NCI-H446 treated with DMSO at 0.1 percent for 48 hours (cell line): ENCODE data around the gene FTSJ1.

Experiments used
- DNase-seq: peaks from one replicate; lab custom pipeline; 2025; lab: John Stamatoyannopoulos, UW

The FTSJ1 gene

DNA sequence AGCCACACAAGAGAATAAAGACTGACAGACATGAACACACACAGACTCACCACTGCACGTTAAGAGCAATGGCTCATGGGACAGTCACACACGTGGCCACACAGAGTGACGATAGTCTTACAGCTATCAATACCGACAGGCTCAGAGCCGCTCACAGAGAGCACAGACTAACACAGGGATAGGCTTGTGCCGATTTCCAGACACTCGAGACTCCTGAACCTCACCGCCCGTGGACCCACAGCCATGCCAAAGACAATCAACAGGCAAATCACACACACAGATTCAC, 5.2 kb upstream of the FTSJ1 start:
- DNase-seq, result no peak

- DNase-seq, result no peak
Observed at GRCh38 chrX:48471504-48471903, 4.5 kb upstream of the FTSJ1 start.

DNA sequence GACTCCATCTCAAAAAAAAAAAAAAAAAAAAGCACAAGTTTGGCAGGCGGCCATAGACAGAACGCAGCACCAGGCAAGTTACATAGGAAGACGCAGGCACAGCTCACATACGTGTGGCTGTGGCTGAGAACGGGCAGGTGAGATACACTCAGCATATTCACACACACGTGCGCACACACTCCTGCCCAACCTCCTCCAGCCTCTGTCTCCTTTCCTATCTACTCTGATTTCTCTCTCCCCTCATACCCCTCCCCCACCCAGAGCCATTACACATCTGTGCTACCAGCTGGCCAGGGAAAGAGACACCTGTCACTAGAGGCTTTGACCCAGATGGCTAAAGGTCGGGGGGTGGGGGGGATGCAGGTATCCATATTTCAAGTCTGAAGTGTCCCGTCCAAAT, 3.8 kb upstream of the FTSJ1 start:
- DNase-seq, result no peak

- DNase-seq, result no peak
Observed at GRCh38 chrX:48472851-48473703, 2.9 kb upstream of the FTSJ1 start.

- no peak for DNase-seq
Observed at GRCh38 chrX:48473704-48473990, 2.4 kb upstream of the FTSJ1 start.

DNA sequence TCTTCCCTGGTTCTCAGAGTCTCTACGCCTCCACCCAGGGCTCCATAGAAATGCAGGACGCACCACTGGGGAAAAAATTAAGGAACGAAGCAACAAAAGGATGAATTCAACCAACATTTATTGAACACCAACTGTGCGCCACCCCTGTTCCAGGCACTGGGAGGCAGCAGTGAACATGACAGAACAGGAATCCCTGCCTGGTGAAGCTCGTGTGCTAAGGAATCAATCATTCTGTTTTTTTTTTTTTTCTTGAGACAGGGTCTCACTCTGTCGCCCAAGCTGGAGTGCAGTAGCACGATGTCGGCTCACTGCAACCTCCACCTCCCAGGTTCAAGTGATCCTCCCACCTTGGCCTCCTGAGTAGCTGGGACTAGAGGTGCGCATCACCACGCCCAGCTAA, 1.9 kb upstream of the FTSJ1 start:
- DNase-seq, result no peak

- no peak for DNase-seq
Observed at GRCh38 chrX:48474581-48474980, 1.4 kb upstream of the FTSJ1 start.

DNA sequence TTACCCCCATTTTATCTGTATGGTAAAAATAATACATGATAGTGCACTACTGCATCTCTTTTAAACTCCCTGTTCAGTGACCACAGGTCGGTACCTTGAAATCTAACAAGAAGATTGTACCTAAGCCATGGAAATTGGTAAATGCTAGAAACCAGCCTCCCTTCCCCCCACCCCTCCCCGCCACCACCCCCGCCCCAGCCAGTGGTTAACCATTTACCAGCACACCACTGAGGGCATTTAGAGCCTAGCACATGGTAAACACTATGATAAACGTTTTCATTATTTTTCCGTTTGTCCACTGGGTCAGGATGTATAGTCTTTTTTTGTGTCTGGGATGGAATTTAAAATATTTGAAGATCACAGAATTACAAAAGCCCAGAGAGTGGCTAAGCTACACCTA, 703 bp upstream of the FTSJ1 start:
- no peak for DNase-seq

DNA sequence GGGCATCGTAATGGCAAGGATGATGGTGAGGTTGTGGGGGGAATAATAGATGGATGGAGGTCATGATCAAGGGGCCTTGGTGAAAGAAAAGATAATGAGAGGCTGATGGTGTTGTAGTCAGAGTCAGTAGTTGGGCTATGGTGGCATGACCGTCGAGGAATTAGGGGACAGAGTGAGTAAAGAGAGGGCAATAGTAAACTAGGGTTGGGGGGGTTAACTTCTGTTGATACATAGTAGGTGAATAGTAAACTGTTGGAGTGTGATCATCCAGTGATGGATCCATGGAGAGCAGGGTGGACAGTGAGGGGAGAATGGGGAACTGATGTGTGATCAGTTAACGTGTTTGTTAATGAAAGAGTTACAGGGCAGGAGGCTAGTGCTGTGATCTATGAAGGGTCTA, 920 bp downstream of the FTSJ1 start:
- DNase-seq, result no peak

- DNase-seq, result no peak
Observed at GRCh38 chrX:48477960-48478755, 2.2 kb downstream of the FTSJ1 start.

- no peak for DNase-seq
Observed at GRCh38 chrX:48478806-48479205, 2.8 kb downstream of the FTSJ1 start.

DNA sequence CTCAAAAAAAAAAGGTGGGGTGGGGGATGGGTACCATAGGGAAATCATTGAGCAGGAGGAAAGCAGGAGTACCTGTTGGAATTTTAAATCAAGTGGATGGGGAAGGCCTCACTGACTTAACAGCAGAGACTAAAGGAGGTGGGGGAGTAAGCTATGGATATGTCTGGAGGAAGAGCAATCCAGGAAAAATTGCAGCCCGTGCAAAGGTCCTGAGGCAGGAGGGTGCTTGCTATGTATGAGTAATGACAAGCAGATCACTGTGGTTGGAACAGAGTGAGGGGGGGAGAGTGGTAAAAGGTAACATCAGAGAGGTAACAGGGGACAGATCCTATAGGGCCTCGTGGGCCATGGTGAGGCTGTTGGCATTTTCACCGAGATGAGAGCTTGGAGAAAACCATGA, 4.1 kb downstream of the FTSJ1 start:
- no peak for DNase-seq

DNA sequence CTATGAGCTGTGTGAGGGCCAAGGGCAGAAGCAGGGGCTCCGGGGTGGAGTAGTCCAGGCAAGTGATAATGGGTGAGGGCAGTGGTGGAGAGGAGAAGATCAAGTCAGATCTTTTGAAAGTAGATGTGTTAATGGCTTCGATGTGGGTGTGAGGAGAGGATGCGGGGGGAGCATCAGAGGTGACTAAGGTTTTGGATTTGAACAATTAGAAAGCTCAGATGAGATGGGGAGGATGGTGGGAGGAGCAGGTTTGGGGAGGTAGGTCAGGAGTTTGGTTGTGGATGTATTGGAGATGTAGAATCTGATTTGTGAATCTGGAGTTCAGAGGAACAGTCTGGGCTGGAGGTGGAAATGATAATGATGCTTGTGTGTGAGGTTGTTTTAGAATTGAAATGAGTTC, 4.6 kb downstream of the FTSJ1 start:
- DNase-seq, result no peak

- no peak for DNase-seq
Observed at GRCh38 chrX:48482526-48482925, 6.5 kb downstream of the FTSJ1 start.

GRCh38 chrX:48487362-48487798, 11.4 kb downstream of the FTSJ1 start:
- no peak for DNase-seq

- no peak for DNase-seq
Observed at GRCh38 chrX:48488034-48488433, 12.0 kb downstream of the FTSJ1 start.

DNA sequence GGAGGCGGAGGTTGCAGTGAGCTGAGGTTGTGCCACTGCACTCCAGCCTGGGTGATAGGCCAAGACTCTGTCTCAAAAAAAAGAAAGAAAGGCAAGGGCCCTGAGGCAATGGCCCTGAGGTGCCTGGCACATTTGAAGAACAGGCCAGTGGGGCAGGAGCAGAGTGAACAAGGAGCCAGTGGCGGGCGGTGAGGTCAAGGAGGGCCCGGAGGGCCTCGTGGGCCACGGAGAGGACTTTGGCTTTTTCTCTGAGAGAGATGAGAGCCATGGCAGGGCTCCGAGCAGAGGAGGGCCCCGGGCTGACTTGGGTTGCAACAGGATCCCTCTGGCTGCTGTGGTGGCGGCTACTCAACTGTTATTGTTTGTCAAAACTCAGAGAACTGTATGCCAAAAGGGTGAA, 13.3 kb downstream of the FTSJ1 start:
- DNase-seq, result no peak

DNA sequence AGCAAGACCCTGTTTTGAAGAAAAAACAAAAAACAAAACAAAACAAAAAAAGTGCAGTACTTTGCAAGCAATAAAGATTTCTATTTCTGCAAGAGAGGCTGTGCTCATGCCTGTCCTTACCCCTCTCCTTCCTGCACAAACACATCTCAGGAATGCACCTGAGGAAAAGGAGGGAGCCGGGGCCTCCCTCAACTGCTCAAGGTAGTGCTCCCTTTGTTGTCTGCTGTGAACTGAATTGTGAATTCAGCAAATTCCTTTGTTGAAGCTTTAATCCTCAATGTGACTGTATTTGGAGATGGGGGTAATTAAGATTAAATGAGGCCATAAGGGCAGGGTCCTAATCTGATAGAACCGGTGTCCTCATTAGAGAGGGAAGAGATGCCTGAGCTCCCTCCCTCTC, 13.9 kb downstream of the FTSJ1 start:
- no peak for DNase-seq

DNA sequence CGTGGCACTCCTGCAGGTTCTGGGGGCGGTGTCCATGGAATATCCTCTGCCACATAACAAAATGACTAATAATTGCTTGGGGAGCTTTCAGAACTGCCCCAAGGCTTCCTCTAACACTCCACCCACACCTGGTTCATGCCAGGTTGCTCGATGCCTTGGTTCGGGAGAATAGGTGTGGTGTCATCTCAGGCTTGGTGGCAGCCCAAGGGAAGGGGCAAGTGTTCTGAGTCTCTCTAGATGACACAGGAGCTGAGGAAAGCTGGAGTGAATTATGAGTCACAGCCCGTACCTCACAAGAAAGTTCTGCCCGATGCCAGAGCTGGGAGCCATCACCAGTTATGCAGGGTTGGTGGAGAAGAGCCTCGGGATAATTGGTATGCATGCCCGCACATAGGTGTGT, 14.7 kb downstream of the FTSJ1 start:
- DNase-seq, result no peak

- no peak for DNase-seq
Observed at GRCh38 chrX:48491809-48492208, 15.8 kb downstream of the FTSJ1 start.

- no peak for DNase-seq
Observed at GRCh38 chrX:48492293-48492910, 16.4 kb downstream of the FTSJ1 start.

DNA sequence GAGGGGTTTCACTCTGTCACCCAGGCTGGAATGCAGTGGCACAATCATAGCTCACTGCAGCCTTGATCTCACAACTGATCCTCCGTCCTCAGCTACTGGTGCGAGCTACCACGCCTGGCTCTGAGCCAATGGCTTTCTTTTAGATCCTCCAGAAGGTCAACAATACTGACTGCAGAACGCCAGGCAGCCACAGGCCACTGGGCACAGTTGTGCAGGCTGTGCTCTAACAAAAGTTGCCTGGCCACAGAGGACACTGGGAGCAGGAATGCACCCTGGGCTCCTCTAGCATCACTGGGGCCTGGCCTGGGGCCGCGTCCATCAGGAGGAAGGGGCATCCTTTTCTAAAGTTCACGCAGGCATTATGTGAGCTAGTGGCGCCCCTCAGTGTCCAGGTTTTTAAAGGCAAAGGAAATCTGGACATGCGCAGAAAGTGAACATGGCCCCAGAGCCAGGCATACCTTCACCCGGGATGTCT, 17.9 kb downstream of the FTSJ1 start:
- no peak for DNase-seq

- DNase-seq, result no peak
Observed at GRCh38 chrX:48496660-48497059, 20.7 kb downstream of the FTSJ1 start.
